Stimulated activated naive CD4-positive, alpha-beta T cell (primary cell): ENCODE data around the gene ARHGAP44.

Experiments used
- DNase-seq, 6 experiments: peaks; one replicate each; lab custom pipeline; 2025; lab: John Stamatoyannopoulos, UW

The ARHGAP44 gene, protein sequence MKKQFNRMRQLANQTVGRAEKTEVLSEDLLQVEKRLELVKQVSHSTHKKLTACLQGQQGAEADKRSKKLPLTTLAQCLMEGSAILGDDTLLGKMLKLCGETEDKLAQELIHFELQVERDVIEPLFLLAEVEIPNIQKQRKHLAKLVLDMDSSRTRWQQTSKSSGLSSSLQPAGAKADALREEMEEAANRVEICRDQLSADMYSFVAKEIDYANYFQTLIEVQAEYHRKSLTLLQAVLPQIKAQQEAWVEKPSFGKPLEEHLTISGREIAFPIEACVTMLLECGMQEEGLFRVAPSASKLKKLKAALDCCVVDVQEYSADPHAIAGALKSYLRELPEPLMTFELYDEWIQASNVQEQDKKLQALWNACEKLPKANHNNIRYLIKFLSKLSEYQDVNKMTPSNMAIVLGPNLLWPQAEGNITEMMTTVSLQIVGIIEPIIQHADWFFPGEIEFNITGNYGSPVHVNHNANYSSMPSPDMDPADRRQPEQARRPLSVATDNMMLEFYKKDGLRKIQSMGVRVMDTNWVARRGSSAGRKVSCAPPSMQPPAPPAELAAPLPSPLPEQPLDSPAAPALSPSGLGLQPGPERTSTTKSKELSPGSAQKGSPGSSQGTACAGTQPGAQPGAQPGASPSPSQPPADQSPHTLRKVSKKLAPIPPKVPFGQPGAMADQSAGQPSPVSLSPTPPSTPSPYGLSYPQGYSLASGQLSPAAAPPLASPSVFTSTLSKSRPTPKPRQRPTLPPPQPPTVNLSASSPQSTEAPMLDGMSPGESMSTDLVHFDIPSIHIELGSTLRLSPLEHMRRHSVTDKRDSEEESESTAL

DNA sequence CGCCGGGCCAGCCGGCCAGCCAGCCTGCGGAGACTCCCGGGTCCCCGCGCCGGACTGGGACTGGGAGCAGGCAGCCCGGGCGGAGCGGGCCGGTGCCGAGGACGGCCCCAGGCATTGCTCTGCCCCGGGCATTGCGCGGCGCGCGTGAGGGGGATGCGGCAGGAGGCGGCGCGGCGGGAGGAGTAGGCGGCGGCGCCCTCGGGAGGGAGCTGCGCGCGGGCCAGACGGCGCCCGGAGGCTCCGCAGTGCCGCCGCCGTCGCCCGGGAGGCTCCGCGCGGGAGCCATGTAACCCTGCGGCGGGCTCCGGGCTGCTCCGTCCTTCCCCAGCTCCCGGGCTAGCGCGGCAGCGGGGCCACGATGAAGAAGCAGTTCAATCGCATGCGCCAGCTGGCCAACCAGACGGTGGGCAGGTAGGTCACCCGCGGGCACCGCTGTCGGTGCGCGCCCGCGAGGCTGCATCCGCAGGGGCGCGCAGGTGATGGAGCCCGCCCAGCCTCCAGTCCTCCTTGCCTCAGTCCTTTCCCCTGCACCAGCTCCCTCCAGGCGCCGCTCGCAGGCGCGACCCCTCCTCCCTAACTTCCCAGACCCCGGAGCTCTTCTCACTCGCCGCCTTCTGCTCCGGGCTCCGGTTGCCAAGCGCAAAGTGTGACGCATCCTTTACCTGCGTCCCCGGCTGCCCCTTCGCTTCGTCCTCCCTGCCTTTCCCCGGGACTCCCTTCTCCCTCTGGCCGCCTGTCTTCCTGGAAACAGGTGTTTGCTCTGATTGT, at the start of gene ARHGAP44:
Gene ARHGAP44 (plus strand): TSS at position 18 of the 768 bp plus-strand sequence. CDS start 341 bp downstream, at position 359.
- DNase-seq, result no peak

- no peak for DNase-seq
These were observed 49.8 kb upstream of the ARHGAP44 start for GRCh38 chr17:12739500-12739899.

- DNase-seq, result no peak
These were observed 46.3 kb upstream of the ARHGAP44 start for GRCh38 chr17:12743046-12743445.

- no peak for DNase-seq
These were observed 45.0 kb upstream of the ARHGAP44 start for GRCh38 chr17:12744298-12744697.

DNA sequence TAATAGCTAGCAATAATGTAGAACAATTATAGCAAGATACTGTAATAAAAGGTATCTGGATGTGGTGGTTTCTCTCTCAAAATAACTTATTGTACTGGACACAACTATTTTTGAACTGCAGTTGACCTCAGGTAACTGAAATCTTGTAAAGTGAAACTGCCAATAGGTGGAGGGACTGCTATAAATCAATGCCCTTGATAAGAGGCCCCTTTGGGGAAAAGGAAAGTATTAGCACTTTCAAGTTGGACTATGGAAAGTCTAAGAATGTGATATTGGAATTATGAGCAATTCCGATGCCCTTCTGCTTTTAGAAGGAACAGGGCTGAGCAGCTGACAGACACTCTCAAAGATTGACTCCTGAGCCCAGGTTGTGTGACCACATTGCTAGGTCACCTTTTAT, 44.5 kb upstream of the ARHGAP44 start:
- no peak for DNase-seq

GRCh38 chr17:12745486-12745885, 43.8 kb upstream of the ARHGAP44 start:
- no peak for DNase-seq

DNA sequence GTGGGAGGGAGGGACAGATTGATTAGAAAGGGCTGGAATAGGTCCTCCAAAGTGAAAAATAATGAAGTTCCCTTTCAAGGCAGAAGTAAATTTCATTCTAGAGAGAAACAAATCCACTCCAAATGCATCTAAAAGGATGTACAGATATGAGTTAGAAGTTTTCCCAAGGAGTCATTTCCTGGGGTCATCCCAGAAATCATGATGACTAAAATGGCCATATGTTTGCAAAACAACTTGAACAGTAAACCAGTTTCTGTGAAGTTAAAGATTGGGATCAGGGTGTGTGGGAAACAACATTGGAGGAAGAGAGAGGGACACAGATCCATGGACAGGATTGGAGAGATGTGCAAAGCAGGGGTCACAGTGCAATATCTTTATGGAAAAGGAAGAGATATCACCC, 32.5 kb upstream of the ARHGAP44 start:
- no peak for DNase-seq

DNA sequence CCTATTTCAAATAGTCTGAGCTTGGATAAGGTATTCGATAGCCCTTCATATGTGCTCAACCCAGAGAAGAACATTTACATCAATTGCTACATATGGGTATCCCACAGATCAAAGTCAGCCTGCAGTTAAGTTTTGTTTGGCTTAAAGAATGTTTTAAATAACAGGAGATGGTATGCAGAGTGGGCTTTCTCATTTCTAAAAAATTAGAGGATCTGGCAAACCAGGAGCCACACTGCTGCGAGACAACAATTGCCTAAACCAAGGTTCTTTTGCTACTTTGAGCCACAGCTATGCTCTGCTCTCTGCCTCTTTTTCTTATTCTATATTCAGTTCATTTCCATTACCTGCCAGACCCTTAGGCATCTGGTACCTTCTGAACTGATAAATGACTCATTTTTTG, 30.2 kb upstream of the ARHGAP44 start:
- DNase-seq, result no peak

- no peak for DNase-seq
These were observed 23.8 kb upstream of the ARHGAP44 start for GRCh38 chr17:12765548-12765947.

DNA sequence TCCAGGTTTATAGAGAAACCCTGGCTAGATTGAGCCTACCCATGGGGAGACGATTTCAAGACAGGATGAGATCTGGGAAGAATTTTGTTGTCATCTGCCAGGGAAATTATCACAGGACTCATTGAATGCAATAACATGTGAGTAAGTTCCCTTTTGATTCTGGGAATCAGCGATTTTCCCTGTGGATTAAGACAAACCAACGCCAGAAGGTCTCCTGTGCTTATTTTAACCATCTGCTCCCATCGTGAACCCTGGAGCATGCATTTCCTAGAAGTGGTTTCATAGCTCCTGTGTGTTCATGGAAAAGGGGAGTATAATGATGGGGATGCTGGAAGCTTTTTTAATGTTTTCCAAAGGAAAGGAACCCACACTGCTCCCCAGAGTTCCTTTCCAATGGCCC, 21.0 kb upstream of the ARHGAP44 start:
- no peak for DNase-seq

DNA sequence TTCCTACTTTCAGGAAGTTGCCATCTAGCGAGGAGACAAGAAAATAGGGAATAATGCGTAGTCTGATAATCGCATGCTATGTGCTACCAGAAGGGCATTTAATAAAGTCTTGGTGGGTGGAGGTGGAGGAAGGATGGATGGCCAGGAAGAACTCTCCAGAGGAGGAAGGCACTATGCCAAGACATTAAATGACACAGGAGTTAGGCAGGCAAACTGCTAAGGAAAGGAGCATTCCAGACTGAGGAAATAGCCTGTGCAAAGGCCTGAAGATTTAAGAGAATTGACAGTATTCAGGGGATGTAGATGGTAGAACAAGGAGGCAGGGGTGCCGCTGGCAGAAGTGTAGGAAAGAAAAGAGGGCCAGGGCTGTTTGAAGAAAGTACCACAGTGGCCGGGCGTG, 19.3 kb upstream of the ARHGAP44 start:
- DNase-seq, result no peak

- DNase-seq, result no peak
These were observed 16.1 kb upstream of the ARHGAP44 start for GRCh38 chr17:12773153-12773552.

DNA sequence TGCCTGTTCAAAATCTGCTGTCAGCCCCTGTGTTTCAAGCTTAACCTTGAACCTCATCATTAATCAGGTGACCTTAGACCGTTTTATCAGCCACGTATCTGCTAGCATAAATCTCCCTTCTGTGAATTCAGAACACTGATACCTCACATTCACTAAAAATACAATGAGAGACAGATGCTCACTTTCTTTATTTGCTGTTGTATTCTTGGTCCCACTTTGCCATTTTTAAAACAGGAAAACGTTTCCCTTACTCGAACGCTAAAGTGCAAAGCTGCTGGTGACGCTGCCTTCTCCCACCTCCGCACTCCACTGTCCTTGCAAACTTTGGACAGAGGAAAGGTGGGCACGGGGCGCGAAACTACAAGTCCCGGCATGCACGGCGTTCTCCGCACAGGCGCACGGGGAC, 220 bp upstream of the ARHGAP44 start:
- DNase-seq, result no peak

GRCh38 chr17:12790249-12791106, 1.2 kb downstream of the ARHGAP44 start:
- DNase-seq, result no peak

DNA sequence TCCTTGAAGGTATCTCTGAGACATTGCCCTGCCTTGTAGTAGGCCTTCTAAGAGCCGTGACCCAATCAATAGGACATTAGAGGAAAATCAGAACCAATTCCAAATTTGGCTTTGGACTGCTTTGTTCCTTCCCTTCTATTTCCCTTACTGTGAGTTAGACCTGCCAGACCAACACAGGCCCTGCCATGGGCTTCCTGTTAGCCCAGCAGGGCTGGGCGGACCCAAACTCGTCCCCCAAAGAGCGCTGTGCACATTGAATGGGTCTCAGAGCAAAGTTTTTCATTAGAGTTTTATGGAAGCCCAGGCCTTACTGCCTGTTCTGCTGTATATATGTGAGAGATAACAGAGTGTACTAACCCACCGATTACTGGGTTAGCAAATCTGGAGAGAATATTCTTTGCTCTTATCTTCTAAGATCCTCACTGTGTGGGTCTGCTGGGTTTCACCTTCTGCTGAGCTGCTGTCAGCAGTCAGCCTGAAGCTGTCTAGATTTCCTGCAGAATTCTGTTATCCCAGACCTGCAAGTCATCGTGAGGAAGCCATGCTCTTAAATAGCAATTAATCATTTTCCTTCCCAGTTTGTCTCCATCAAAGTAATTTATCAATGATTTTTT, 5.7 kb downstream of the ARHGAP44 start:
- no peak for DNase-seq

- no peak for DNase-seq
These were observed 11.6 kb downstream of the ARHGAP44 start for GRCh38 chr17:12800855-12801365.

DNA sequence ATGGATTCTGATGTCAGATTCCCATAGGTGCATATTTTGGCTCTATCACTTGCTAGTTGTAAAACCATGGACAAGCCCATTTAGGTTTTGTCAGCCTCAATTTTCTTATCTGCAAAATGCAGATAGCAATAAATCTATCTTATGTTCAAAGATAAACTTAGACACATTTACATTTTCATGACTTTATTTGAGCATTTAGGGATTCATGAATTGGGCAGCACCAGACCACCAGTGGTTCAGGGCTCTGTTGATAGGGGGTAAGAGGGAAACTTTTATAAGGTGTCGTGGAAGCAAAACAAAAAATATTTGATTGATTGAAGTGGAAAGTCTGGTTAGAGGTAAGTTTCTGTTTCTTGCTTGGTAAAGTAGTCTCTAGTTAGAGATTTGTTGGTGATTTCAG, 17.3 kb downstream of the ARHGAP44 start:
- DNase-seq, result no peak

DNA sequence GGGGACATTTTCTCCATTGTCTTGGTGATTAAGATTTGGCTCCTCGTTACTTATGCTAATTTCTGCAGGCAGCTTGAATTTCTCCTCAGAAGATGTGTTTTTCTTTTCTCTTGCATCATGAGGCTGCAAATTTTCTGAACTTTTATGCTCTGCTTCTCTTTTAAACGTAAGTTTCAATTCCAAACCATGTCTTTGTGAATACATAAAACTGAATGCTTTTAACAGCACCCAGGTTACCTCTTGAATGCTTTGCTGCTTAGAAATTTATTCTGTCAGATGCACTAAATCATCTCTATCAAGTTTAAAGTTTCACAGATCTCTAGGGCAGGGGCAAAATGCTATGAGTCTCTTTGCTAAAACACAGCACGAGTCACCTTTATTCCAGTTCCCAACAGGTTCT, 19.4 kb downstream of the ARHGAP44 start:
- DNase-seq, result no peak

DNA sequence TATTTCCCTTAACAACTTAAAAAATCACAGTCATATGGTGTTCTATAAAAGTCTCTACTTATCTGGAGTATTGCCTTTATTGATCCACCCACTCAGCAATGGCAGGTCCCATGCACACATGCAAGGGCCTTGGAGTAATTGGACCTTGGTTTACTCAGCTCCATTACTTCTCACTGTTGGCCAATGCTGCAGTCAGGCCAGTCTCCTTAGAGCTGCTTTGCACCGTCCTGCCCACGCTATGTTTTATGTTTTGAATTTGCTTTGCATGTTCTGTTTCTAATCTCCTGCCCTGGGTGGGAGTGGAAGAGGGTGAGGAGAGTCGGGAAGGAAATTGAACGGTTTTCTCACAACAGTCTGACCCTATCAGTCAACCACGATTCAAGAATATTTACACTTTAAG, 23.6 kb downstream of the ARHGAP44 start:
- DNase-seq, result no peak

DNA sequence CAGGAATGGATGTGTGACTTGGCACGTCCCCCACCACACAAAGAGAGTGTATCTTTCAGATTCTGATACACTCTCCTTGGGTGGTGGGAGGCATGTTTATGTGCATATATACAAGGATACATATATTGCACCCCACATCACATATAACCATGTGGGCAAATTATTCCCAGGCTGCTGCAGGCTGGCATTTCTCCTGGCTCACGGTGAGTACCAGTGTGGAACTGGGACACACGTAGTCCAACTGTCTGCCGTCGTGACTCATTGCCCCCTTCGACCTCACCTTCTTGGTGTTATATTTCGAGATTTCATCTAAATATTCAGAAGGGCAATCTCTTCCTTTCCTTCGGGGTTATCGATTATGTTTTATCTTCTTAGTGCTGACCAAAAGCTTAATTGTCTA, 24.4 kb downstream of the ARHGAP44 start:
- no peak for DNase-seq

DNA sequence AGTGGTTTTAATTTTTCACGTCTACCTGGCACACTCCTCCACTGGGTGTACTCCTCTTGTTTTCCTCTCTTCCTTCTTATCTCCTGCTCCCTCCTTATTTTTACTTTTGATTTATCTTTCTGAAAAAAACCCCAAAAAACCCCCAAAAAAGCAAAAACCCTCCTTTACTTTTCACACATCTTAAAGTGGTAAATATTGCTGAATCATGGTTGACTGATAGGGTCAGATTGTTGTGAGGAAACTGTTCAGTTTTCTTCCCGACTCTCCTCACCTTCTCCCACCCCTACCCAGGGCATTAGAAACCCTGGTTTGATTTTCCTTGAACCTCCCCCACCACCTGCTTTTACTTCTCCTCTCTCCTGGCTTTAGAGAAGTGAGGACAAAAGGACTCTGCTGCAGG, 25.4 kb downstream of the ARHGAP44 start:
- no peak for DNase-seq
